Neural progenitor cell (in vitro differentiated cells): ENCODE measurements around the gene GDF7. TPM values are rescaled to one million over a fixed set of nuclear protein-coding genes. Genes with fewer than 3 reads are reported as not detected.

ENCODE experiments used
- DNase-seq: peaks from one replicate; pipeline ENCODE4 v3.0.0-alpha.2; 2016; ENCODE audit warnings: low spot score
- H2AFZ ChIP-seq: fragments of 200-600 bp; sonication (generic); replicated peaks from 2 replicates; pipeline ENCODE4 v1.6.1; 2016; ENCODE audit warnings: antibody characterized with exemption
- H3F3A ChIP-seq: fragments of 200-600 bp; sonication (generic); 2 replicates; pipeline ENCODE4 v1.6.1; 2016; ENCODE audit warnings: antibody characterized with exemption, low read depth
- H3K27ac ChIP-seq: fragments of 200-600 bp; sonication (generic); 2 replicates; pipeline ENCODE4 v1.5.1; 2016; ENCODE audit warnings: mild to moderate bottlenecking
- H3K27me3 ChIP-seq: fragments of 200-600 bp; sonication (generic); 2 replicates; pipeline ENCODE4 v1.6.1; 2016; ENCODE audit warnings: mild to moderate bottlenecking, moderate library complexity
- H3K36me3 ChIP-seq: fragments of 200-600 bp; sonication (generic); 2 replicates; pipeline ENCODE4 v1.5.1; 2016
- H3K4me1 ChIP-seq: fragments of 200-600 bp; sonication (generic); 2 replicates; pipeline ENCODE4 v1.6.1; 2016; ENCODE audit warnings: mixed run types
- H3K4me2 ChIP-seq: fragments of 200-600 bp; sonication (generic); 2 replicates; pipeline ENCODE4 v1.6.1; 2016
- H3K4me3 ChIP-seq: fragments of 200-600 bp; sonication (generic); 2 replicates; pipeline ENCODE4 v1.5.1; 2016
- H3K79me2 ChIP-seq: fragments of 200-600 bp; sonication (generic); 2 replicates; pipeline ENCODE4 v1.6.1; 2016; ENCODE audit warnings: low read depth
- H3K9ac ChIP-seq: fragments of 200-600 bp; sonication (generic); 2 replicates; pipeline ENCODE4 v1.6.1; 2016
- H3K9me3 ChIP-seq: fragments of 200-600 bp; sonication (generic); 2 replicates; pipeline ENCODE4 v1.5.1; 2016; ENCODE audit warnings: low read depth
- H4K20me1 ChIP-seq: fragments of 200-600 bp; sonication (generic); 2 replicates; pipeline ENCODE4 v1.6.1; 2016; ENCODE audit warnings: low read depth
- H3K27ac Mint-ChIP-seq: 3 replicates; pipeline ENCODE4 v1.8.0; 2021; ENCODE audit warnings: mixed read lengths
- H3K27me3 Mint-ChIP-seq: 2 replicates; pipeline ENCODE4 v1.8.0; 2022; ENCODE audit warnings: low read depth, mild to moderate bottlenecking, inconsistent platforms, moderate library complexity, mixed read lengths; ENCODE audit not compliant: insufficient read depth
- H3K36me3 Mint-ChIP-seq: 3 replicates; pipeline ENCODE4 v1.8.0; 2021; ENCODE audit warnings: mixed read lengths
- H3K4me1 Mint-ChIP-seq: 3 replicates; pipeline ENCODE4 v1.8.0; 2021; ENCODE audit warnings: mixed read lengths
- H3K4me3 Mint-ChIP-seq: 3 replicates; pipeline ENCODE4 v1.8.0; 2021; ENCODE audit warnings: mild to moderate bottlenecking, moderate library complexity, mixed read lengths
- H3K9me3 Mint-ChIP-seq: 3 replicates; pipeline ENCODE4 v1.8.0; 2020; ENCODE audit warnings: mixed read lengths
- CTCF ChIP-seq: fragments of 200-600 bp; sonication (generic); IDR thresholded peaks from 2 replicates; pipeline ENCODE4 v1.5.1; 2017; ENCODE audit warnings: antibody characterized with exemption, mild to moderate bottlenecking
- EZH2 ChIP-seq: fragments of 200-600 bp; sonication (generic); IDR thresholded peaks from 2 replicates; pipeline ENCODE4 v1.6.1; 2017; ENCODE audit warnings: antibody characterized with exemption, mild to moderate bottlenecking, moderate library complexity
- EZH2phosphoT487 ChIP-seq: fragments of 200-600 bp; sonication (generic); IDR thresholded peaks from 2 replicates; pipeline ENCODE4 v1.6.1; 2017; ENCODE audit warnings: antibody characterized with exemption
- total RNA-seq: library from RNA; depleted of rRNA; stranded (reverse); fragments of >200 nt; gene quantifications from 2 replicates; pipeline ENCODE4 v1.2.3, GENCODE V29; 2015; ENCODE audit warnings: low replicate concordance

Gene GDF7
- total RNA-seq, 1 donor from 2014 or later: not detected

GRCh38 chr2:20656561-20656960, 10.4 kb upstream of the GDF7 start:
- Histone ChIP-seq H3K9me3 (no peaks in the 10 kb centered on the region), H3F3A (no peaks in the 10 kb centered on the region), H3K4me3 (no peak overlapping the region), H3K79me2 (no peaks in the 10 kb centered on the region), H3K9ac (no peak overlapping the region), H3K4me2 (peak overlapping the region; percentile 61), H2AFZ (peak overlapping the region; percentile 69), H3K27me3 (peaks cover 51% of the 10 kb centered on the region), H3K36me3 (no peaks in the 10 kb centered on the region), H3K27ac (no peak overlapping the region), H3K4me1 (peaks cover 10% of the 10 kb centered on the region), H4K20me1 (no peaks in the 10 kb centered on the region)
- H3K9me3 Mint-ChIP-seq: no peaks in the 10 kb centered on the region
- H3K27ac Mint-ChIP-seq: no peak overlapping the region
- peak; percentile 51 for DNase-seq
- H3K36me3 Mint-ChIP-seq: no peaks in the 10 kb centered on the region
- H3K4me1 Mint-ChIP-seq: peaks cover 39% of the 10 kb centered on the region
- H3K4me3 Mint-ChIP-seq: no peak overlapping the region
- TF ChIP-seq EZH2 (no peak), EZH2phosphoT487 (no peak), CTCF (no peak)
- H3K27me3 Mint-ChIP-seq: peaks cover 19% of the 10 kb centered on the region

- H3K36me3 Mint-ChIP-seq: no peaks in the 10 kb centered on the region
- H3K4me2 ChIP-seq: no peak overlapping the region
- no peaks in the 10 kb centered on the region for H3K36me3 ChIP-seq
- peaks cover 56% of the 10 kb centered on the region for H3K27me3 ChIP-seq
- no peaks in the 10 kb centered on the region for H3K79me2 ChIP-seq
- H3K4me3 ChIP-seq: no peak overlapping the region
- H3K27ac ChIP-seq: no peak overlapping the region
- peaks cover 17% of the 10 kb centered on the region for H3K27me3 Mint-ChIP-seq
- H3K9me3 Mint-ChIP-seq: no peaks in the 10 kb centered on the region
- TF ChIP-seq CTCF (no peak), EZH2 (no peak), EZH2phosphoT487 (no peak)
- H4K20me1 ChIP-seq: no peaks in the 10 kb centered on the region
- peaks cover 10% of the 10 kb centered on the region for H3K4me1 ChIP-seq
- H2AFZ ChIP-seq: no peak overlapping the region
- H3K4me3 Mint-ChIP-seq: no peak overlapping the region
- peaks cover 44% of the 10 kb centered on the region for H3K4me1 Mint-ChIP-seq
- H3K27ac Mint-ChIP-seq: no peak overlapping the region
- DNase-seq: no peak
- no peaks in the 10 kb centered on the region for H3K9me3 ChIP-seq
- no peaks in the 10 kb centered on the region for H3F3A ChIP-seq
- no peak overlapping the region for H3K9ac ChIP-seq
Observed at GRCh38 chr2:20657522-20658235, 9.3 kb upstream of the GDF7 start.

GRCh38 chr2:20660506-20661420, 6.2 kb upstream of the GDF7 start:
- no peak overlapping the region for H3K4me3 Mint-ChIP-seq
- H3K27me3 ChIP-seq: peaks cover 87% of the 10 kb centered on the region

More at GRCh38 chr2:20660506-20661420, 6.2 kb upstream of the GDF7 start:
- H3K4me1 Mint-ChIP-seq: peaks cover 40% of the 10 kb centered on the region
- H3K36me3 Mint-ChIP-seq: no peaks in the 10 kb centered on the region
- Histone ChIP-seq H2AFZ (no peak overlapping the region), H3K79me2 (no peaks in the 10 kb centered on the region), H3K4me2 (no peak overlapping the region), H3F3A (no peaks in the 10 kb centered on the region), H3K36me3 (no peaks in the 10 kb centered on the region), H3K4me1 (peaks cover 15% of the 10 kb centered on the region), H3K4me3 (no peak overlapping the region), H3K9ac (no peak overlapping the region), H4K20me1 (peaks cover 19% of the 10 kb centered on the region), H3K9me3 (no peaks in the 10 kb centered on the region), H3K27ac (no peak overlapping the region)
- H3K27ac Mint-ChIP-seq: no peak overlapping the region
- no peak for DNase-seq
- TF ChIP-seq EZH2phosphoT487: no peak
- no peak for TF ChIP-seq CTCF
- TF ChIP-seq EZH2: no peak
- H3K9me3 Mint-ChIP-seq: no peaks in the 10 kb centered on the region
- H3K27me3 Mint-ChIP-seq: peaks cover 42% of the 10 kb centered on the region
